ENCODE data around the gene ARAP3. TPM values are rescaled to one million over a fixed set of nuclear protein-coding genes. Genes with fewer than 3 reads are reported as not detected.
A peak's percentile ranks its signal among the peaks of the same experiment; 100 is the strongest.

The ARAP3 gene
- total and polyA plus RNA-seq, 9 of the 15 experiments (the other 6 are each of a cell fraction or from before 2014, with no cell fraction given) = 0.83 to 25.7 (median 6.4) TPM

DNA sequence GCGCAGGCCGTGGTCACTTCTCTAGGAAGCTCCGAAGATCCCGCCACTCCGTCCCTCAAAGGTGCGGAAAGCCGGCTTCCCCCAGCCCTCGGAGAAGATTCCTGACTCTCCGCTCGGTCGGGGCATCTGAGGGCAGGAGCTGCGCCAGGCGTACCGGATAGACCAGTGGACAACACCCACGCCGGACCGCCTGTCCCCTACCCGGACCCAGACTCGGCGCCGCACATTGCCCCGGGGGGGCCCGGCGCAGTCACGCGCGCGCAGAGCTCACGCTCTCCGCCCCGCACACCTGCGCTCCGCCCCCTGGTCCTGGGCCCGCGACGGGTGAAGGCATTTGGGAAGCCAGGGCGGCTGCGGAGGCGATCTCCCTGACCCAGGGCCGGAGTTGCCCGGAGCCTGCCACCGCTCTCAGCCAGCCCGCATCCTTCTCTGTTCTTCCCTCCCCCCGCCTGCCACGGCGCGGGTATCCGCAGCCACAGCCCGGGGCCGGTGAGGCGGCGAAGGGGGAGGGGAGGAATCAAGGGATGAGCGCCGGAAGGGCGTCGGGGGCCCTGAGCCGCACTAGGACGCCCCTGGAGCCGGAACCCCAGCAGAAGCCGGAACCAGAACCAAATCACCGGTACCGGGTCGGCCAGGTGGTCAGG lies 44.8 kb downstream of the ARAP3 start (continued):
- TF ChIP-seq CBX5 (IDR thresholded peaks at IDR 0.05; ENCODE audit: borderline replicate concordance, low read depth) (no peak), ZNF764 (CRISPR knock-in tag; IDR thresholded peaks at IDR 0.05; ENCODE audit: low read depth) (no peak), ZC3H4 (CRISPR knock-in tag; IDR thresholded peaks at IDR 0.05; ENCODE audit: borderline replicate concordance) (no peak), YBX1 (IDR thresholded peaks at IDR 0.05) (no peak), SMAD4 (CRISPR knock-in tag; conservative IDR thresholded peaks at IDR 0.05) (no peak), TAF1 (IDR thresholded peaks at IDR 0.05; ENCODE audit: control insufficient read depth, extremely low read depth, insufficient read depth, low read length, severe bottlenecking) (no peak), NR1H2 (CRISPR knock-in tag; IDR thresholded peaks at IDR 0.05) (no peak), POLR2G (IDR thresholded peaks at IDR 0.05; ENCODE audit: low read depth, low read length) (peak; percentile 19), GABPA (tag; conservative IDR thresholded peaks at IDR 0.05; ENCODE audit: low read depth) (0 out of 2 replicates have a peak, but pooled peaks have one; percentile 46), TAF9B (IDR thresholded peaks at IDR 0.05; ENCODE audit: partially characterized antibody) (no peak)
- TF ChIP-seq, protein P1, sequence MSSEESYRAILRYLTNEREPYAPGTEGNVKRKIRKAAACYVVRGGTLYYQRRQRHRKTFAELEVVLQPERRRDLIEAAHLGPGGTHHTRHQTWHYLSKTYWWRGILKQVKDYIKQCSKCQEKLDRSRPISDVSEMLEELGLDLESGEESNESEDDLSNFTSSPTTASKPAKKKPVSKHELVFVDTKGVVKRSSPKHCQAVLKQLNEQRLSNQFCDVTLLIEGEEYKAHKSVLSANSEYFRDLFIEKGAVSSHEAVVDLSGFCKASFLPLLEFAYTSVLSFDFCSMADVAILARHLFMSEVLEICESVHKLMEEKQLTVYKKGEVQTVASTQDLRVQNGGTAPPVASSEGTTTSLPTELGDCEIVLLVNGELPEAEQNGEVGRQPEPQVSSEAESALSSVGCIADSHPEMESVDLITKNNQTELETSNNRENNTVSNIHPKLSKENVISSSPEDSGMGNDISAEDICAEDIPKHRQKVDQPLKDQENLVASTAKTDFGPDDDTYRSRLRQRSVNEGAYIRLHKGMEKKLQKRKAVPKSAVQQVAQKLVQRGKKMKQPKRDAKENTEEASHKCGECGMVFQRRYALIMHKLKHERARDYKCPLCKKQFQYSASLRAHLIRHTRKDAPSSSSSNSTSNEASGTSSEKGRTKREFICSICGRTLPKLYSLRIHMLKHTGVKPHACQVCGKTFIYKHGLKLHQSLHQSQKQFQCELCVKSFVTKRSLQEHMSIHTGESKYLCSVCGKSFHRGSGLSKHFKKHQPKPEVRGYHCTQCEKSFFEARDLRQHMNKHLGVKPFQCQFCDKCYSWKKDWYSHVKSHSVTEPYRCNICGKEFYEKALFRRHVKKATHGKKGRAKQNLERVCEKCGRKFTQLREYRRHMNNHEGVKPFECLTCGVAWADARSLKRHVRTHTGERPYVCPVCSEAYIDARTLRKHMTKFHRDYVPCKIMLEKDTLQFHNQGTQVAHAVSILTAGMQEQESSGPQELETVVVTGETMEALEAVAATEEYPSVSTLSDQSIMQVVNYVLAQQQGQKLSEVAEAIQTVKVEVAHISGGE (CRISPR knock-in tag; IDR thresholded peaks at IDR 0.05) = no peak; a peak in 2 of 6 replicates
- TF ChIP-seq, protein P2, sequence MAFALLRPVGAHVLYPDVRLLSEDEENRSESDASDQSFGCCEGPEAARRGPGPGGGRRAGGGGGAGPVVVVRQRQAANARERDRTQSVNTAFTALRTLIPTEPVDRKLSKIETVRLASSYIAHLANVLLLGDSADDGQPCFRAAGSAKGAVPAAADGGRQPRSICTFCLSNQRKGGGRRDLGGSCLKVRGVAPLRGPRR (CRISPR knock-in tag; IDR thresholded peaks at IDR 0.05) = no peak
- TF ChIP-seq, protein P3, sequence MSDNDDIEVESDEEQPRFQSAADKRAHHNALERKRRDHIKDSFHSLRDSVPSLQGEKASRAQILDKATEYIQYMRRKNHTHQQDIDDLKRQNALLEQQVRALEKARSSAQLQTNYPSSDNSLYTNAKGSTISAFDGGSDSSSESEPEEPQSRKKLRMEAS (CRISPR knock-in tag; IDR thresholded peaks at IDR 0.05) = 0 out of 2 replicates have a peak, but pooled peaks have one; percentile 10
- TF ChIP-seq, protein P4, sequence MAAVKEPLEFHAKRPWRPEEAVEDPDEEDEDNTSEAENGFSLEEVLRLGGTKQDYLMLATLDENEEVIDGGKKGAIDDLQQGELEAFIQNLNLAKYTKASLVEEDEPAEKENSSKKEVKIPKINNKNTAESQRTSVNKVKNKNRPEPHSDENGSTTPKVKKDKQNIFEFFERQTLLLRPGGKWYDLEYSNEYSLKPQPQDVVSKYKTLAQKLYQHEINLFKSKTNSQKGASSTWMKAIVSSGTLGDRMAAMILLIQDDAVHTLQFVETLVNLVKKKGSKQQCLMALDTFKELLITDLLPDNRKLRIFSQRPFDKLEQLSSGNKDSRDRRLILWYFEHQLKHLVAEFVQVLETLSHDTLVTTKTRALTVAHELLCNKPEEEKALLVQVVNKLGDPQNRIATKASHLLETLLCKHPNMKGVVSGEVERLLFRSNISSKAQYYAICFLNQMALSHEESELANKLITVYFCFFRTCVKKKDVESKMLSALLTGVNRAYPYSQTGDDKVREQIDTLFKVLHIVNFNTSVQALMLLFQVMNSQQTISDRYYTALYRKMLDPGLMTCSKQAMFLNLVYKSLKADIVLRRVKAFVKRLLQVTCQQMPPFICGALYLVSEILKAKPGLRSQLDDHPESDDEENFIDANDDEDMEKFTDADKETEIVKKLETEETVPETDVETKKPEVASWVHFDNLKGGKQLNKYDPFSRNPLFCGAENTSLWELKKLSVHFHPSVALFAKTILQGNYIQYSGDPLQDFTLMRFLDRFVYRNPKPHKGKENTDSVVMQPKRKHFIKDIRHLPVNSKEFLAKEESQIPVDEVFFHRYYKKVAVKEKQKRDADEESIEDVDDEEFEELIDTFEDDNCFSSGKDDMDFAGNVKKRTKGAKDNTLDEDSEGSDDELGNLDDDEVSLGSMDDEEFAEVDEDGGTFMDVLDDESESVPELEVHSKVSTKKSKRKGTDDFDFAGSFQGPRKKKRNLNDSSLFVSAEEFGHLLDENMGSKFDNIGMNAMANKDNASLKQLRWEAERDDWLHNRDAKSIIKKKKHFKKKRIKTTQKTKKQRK (IDR thresholded peaks at IDR 0.05; ENCODE audit: borderline replicate concordance, low read depth, low read length) = no peak
- TF ChIP-seq, protein P5, sequence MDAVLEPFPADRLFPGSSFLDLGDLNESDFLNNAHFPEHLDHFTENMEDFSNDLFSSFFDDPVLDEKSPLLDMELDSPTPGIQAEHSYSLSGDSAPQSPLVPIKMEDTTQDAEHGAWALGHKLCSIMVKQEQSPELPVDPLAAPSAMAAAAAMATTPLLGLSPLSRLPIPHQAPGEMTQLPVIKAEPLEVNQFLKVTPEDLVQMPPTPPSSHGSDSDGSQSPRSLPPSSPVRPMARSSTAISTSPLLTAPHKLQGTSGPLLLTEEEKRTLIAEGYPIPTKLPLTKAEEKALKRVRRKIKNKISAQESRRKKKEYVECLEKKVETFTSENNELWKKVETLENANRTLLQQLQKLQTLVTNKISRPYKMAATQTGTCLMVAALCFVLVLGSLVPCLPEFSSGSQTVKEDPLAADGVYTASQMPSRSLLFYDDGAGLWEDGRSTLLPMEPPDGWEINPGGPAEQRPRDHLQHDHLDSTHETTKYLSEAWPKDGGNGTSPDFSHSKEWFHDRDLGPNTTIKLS (IDR thresholded peaks at IDR 0.05; ENCODE audit: borderline replicate concordance, low read depth) = no peak
- TF ChIP-seq, protein P6, sequence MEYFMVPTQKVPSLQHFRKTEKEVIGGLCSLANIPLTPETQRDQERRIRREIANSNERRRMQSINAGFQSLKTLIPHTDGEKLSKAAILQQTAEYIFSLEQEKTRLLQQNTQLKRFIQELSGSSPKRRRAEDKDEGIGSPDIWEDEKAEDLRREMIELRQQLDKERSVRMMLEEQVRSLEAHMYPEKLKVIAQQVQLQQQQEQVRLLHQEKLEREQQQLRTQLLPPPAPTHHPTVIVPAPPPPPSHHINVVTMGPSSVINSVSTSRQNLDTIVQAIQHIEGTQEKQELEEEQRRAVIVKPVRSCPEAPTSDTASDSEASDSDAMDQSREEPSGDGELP (CRISPR knock-in tag; IDR thresholded peaks at IDR 0.05; ENCODE audit: borderline replicate concordance) = peak; percentile 6; the same call in 1 of the 2 replicates

All from K562 (cell line).